ENCODE data around the gene ILDR2.

Gene ILDR2, protein sequence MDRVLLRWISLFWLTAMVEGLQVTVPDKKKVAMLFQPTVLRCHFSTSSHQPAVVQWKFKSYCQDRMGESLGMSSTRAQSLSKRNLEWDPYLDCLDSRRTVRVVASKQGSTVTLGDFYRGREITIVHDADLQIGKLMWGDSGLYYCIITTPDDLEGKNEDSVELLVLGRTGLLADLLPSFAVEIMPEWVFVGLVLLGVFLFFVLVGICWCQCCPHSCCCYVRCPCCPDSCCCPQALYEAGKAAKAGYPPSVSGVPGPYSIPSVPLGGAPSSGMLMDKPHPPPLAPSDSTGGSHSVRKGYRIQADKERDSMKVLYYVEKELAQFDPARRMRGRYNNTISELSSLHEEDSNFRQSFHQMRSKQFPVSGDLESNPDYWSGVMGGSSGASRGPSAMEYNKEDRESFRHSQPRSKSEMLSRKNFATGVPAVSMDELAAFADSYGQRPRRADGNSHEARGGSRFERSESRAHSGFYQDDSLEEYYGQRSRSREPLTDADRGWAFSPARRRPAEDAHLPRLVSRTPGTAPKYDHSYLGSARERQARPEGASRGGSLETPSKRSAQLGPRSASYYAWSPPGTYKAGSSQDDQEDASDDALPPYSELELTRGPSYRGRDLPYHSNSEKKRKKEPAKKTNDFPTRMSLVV

GRCh38 chr1:166975361-166976129 is at the start of gene ILDR2:
ILDR2 (minus strand) TSS chr1:166975540; CDS start chr1:166975268, 272 bp downstream.
- DNase-seq = peak; percentile 69 to 76

GRCh38 chr1:167022384-167022783 is 47.0 kb upstream of the ILDR2 start:
- DNase-seq = no peak

GRCh38 chr1:167016100-167016750 is 40.9 kb upstream of the ILDR2 start:
- DNase-seq = no peak

GRCh38 chr1:167013108-167013929 is 38.0 kb upstream of the ILDR2 start:
- DNase-seq = no peak

- no peak for DNase-seq
These were observed 37.2 kb upstream of the ILDR2 start for GRCh38 chr1:167012570-167012969.

GRCh38 chr1:167011560-167012191 is 36.3 kb upstream of the ILDR2 start:
- no peak for DNase-seq

DNA sequence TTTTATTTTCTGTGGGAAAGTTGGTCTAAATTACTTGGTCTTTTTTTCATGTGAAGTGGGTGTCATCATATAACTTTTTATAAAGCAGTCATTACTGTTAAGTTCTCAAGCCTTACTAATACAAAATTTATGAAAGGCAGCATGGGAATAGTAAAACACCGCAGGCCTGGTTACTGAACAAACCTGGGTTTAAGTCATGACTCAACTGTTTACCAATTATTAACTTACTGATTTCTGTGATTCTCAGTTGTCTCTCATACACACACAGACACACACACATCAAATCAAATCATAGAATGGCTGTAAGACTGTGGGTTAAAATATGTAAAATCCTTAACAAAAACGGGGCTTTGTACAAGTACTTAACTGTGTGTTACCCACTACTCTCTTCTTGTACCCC is 28.4 kb upstream of the ILDR2 start:
- DNase-seq = no peak

- DNase-seq = no peak
These were observed 27.0 kb upstream of the ILDR2 start for GRCh38 chr1:167002354-167002753.

DNA sequence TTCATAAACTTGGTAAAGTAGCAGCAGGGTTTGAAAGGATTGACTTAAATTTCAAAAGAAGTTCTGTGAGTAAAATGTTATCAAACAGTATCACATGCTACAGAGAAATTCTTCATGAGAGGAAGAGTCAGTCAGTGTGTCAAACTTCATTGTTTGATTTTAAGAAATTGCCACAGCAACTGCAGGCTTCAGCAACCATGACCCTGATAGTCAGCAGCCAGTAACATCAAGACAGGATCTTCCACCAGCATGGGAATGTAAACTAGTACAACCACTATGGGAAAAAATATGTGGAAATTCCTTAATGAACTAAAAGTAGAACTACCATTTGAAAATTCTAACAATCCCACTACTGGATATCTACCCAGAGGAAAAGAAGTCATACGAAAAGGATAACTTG is 25.2 kb upstream of the ILDR2 start:
- no peak for DNase-seq

DNA sequence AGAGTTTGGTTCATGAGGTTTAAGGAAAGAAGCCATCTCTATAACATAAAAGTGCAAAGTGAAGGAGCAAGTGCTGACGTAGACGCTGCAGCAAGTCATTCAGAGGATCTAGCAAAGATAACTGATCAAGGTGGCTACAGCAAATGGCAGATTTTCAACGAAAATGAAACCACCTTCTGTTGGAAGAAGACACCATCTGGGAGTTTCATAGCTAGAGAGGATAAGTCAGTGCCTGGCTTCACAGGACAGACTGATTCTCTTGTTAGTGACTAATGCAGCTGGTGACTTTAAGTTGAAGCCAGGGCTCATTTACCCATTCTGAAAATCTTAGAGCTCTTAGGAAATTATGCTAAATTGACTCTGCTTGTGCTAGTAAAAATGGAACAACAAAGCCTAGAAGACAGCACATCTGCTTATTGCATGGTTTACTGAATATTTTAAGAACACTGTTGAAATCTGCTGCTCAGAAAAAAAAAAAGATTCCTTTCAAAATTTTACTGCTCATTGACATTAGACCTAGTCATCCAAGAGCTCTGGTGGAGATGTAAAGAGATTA is 24.2 kb upstream of the ILDR2 start:
- no peak for DNase-seq

- no peak for DNase-seq
These were observed 23.7 kb upstream of the ILDR2 start for GRCh38 chr1:166999075-166999474.

DNA sequence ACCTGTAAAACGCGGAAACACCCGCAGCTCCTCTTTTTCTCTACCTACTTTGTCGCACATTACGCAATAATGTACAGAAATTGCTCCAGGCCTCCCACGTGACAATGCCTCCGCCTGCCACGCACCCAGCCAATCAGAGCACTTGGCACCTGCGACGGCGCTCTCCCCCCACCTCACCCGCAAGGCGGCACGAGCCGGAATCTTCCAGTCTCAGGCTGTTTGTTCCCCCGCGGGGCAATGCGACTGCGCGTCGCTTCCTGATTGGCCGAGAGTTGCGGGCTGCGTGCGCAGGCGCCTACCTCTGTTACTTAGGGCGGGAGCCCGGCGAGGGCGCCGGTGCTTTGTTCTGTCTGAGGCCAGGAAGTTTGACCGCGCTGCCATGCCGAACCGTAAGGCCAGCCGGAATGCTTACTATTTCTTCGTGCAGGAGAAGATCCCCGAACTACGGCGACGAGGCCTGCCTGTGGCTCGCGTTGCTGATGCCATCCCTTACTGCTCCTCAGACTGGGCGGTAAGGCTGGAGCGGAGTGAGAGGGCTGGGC is 13.7 kb upstream of the ILDR2 start, which contains the start of gene MAEL:
MAEL (plus strand) TSS at position 307 of the 542 bp plus-strand sequence; CDS start at position 380, 73 bp downstream.
- DNase-seq = no peak

DNA sequence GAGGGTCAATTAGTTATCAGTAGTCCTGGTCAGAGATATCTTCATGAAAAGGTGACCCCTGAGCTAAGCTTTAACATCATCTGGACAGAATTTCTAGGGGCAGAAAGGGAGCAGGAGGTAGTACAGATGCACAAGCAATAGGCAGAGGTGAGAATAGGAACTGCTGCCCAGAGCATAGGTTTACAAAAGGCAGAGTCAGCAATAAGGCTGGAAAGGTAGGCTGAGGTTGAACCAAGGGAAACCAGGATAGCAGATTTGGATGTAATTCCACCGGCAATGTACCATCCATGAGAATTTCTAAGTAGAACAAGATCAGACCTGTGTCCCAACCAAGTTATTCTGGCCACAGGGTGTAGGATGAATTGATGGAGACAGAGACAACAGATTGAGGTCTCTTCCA is 6.2 kb upstream of the ILDR2 start:
- DNase-seq = no peak

DNA sequence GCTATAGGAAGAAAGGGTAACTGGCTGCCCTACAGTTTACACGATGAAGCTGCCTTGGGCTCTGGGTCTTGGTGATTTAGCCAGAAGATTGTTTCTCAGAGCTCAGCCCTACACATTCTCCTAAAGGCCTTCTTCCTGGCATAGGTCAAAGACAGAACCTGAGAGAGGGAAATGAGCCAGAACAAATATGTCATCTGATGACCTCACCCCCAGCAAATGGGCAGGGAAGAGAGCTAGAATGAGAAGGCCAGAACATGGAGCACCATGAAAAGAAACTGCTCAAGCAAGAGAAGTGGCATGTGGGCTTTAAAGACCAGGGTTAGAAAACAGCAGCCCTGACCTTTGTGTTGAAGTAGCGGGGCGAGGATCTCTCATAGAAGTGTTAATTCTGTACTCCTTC is 5.5 kb upstream of the ILDR2 start:
- DNase-seq = no peak

DNA sequence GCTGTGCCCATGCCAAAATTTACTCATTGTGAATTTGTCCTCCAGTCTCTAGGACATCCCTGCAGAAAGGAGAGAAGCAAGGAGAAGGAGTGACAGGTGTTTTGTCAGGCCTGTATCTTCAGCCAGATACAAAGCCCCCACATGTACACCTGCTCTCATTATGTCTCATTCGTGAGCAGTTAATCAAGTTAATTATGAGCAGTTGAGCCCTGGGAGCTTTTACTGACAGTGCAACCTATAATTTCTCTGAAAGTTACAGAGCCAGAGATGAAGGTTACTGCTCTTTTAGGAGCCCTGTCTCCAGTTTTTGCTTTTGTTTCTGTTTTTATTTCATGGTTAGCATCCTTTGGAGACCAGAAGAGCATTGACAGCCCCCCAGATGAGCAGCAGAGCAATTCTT is 5.0 kb upstream of the ILDR2 start:
- DNase-seq = no peak

- DNase-seq = no peak
These were observed 3.5 kb upstream of the ILDR2 start for GRCh38 chr1:166978821-166979220.

DNA sequence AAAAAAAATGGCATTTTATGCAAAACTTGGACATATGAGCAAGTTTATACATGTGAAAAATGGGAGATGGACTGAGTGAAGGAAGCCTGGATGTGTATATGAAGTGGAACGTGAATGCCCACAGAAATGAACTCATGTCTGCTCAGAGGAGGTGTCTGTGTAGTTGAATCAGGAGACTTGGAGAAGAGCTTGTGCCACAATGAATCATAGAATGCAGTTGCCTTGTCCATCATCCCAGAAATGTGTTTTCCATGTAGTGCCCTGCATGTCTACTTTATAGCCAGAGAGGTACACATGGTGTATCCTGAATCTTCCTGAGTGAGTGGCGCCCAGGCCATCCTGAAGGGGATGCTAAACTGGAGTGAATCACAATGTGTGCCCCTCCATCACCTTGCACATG is 2.6 kb upstream of the ILDR2 start:
- no peak for DNase-seq

GRCh38 chr1:166974647-166975345 is 544 bp downstream of the ILDR2 start:
- peak; percentile 61 to 63 for DNase-seq

DNA sequence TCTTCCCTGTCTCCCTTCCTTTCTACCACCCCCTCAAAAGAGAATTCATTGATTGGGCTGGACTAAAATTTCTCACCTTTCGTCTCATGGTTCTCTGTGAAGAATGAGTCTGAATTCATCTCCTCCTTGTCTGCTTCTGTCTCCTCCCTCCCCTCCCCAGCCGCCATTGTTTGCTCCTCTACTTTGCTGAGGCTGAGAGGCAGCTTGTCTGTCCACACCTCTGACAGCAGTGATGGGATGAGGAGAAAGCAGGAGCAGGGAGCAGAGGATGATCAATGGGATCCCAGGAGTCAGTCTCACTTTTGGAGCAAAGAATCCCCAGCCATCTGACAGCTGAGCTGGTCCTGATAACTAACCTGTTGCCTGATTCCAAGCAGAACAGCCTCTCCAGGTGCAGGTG is 2.5 kb downstream of the ILDR2 start:
- no peak for DNase-seq

DNA sequence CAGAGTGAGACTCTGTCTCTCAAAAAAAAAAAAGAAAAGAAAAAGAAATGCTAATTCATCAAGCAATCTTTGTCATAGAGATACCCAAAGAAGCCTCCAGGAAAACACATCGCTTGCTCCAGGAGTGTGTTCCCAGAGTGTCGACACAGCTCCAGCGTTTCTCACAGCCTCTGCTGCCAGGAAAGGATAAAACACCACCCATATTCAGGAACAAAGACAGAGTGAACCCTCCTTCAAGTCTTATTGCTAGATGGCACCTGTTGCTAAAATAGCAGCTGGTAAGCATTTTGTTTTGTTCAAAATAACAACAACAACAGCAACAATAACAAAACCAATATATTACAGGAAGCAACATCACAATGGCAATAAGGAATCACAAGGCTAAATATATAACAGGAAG is 3.1 kb downstream of the ILDR2 start:
- no peak for DNase-seq

Data from activated CD4-positive, alpha-beta T cell treated with anti-CD3 and anti-CD28 coated beads for 4 hours (primary cell).